IMR-90 (cell line): ENCODE measurements around the gene ZSCAN10. TPM values are rescaled to one million over a fixed set of nuclear protein-coding genes. Genes with fewer than 3 reads are reported as not detected.

Experiments used
- ATAC-seq: fragments of 200-7000 bp; cut with Tn5 transposase; 2 replicates; pipeline ENCODE4 v1.9.1; 2020; ENCODE audit warnings: low read depth, mild to moderate bottlenecking, moderate library complexity
- BruUV-seq: library from RNA; stranded (reverse); fragments of 400-500 nt; replicated peaks from 2 replicates; lab custom pipeline; 2021; lab: Mats Ljungman, UMichigan
- CTCF ChIA-PET: fragments of 300-600 bp; formaldehyde crosslinking; extraction: SDS; loops from one replicate; lab custom pipeline; 2021; ENCODE audit warnings: antibody characterized with exemption; lab: Yijun Ruan, JAX
- POLR2A ChIA-PET: fragments of 300-600 bp; sonication (Branson Sonifier 250); formaldehyde crosslinking; loops from one replicate; lab custom pipeline; 2022; ENCODE audit warnings: antibody characterized with exemption; ENCODE audit not compliant: unreplicated experiment; lab: Charles Lee
- DNase-seq: peaks from one replicate; pipeline ENCODE4 v3.0.0; 2013
- H2AFZ ChIP-seq: replicated peaks from 2 replicates; pipeline ENCODE3; 2013; ENCODE audit warnings: low read length, mild to moderate bottlenecking; ENCODE audit not compliant: poor library complexity
- H2AK5ac ChIP-seq: 2 replicates; pipeline ENCODE4 v1.6.1; 2013; ENCODE audit warnings: low read depth, low read length, inconsistent platforms
- H2AK9ac ChIP-seq: replicated peaks from 2 replicates; pipeline ENCODE3; 2013; ENCODE audit warnings: mild to moderate bottlenecking, low read depth, low read length, moderate library complexity; ENCODE audit not compliant: poor library complexity
- H2BK120ac ChIP-seq: 2 replicates; pipeline ENCODE4 v1.6.1; 2013; ENCODE audit warnings: low read depth, low read length, inconsistent platforms
- H2BK15ac ChIP-seq: 3 replicates; pipeline ENCODE4 v1.6.1; 2013; ENCODE audit warnings: low read depth, low read length, inconsistent platforms
- H2BK20ac ChIP-seq: 2 replicates; pipeline ENCODE4 v1.6.1; 2013; ENCODE audit warnings: low read depth, mild to moderate bottlenecking, inconsistent platforms, low read length, moderate library complexity
- H2BK5ac ChIP-seq: 2 replicates; pipeline ENCODE4 v1.6.1; 2013; ENCODE audit warnings: mild to moderate bottlenecking, low read depth, low read length, inconsistent platforms; ENCODE audit not compliant: poor library complexity, severe bottlenecking
- H3K14ac ChIP-seq: replicated peaks from 2 replicates; pipeline ENCODE4 v1.6.1; 2013; ENCODE audit warnings: low read depth, low read length, inconsistent platforms
- H3K18ac ChIP-seq: 2 replicates; pipeline ENCODE4 v1.6.1; 2013; ENCODE audit warnings: low read depth, low read length, control low read depth
- H3K23ac ChIP-seq: 2 replicates; pipeline ENCODE4 v1.6.1; 2013; ENCODE audit warnings: low read depth, low read length, inconsistent platforms
- H3K27ac ChIP-seq: 2 replicates; pipeline ENCODE4 v1.5.1; 2013; ENCODE audit warnings: mild to moderate bottlenecking, control low read depth, low read length; ENCODE audit not compliant: insufficient read depth
- H3K27me3 ChIP-seq: 2 replicates; pipeline ENCODE4 v1.6.1; 2013; ENCODE audit warnings: low read length; ENCODE audit not compliant: control insufficient read depth, insufficient read depth
- H3K36me3 ChIP-seq: 2 replicates; pipeline ENCODE4 v1.6.1; 2013; ENCODE audit warnings: low read length, mixed read lengths; ENCODE audit not compliant: control insufficient read depth, insufficient read depth
- H3K4ac ChIP-seq: 2 replicates; pipeline ENCODE4 v1.6.1; 2013; ENCODE audit warnings: low read depth, low read length, inconsistent platforms
- H3K4me1 ChIP-seq: 2 replicates; pipeline ENCODE4 v1.6.1; 2013; ENCODE audit warnings: low read length, mixed read lengths; ENCODE audit not compliant: control insufficient read depth, insufficient read depth
- H3K4me2 ChIP-seq: 2 replicates; pipeline ENCODE4 v1.6.1; 2013; ENCODE audit warnings: low read depth, mild to moderate bottlenecking, control low read depth, low read length, moderate library complexity
- H3K4me3 ChIP-seq: 2 replicates; pipeline ENCODE4 v1.5.1; 2013; ENCODE audit warnings: low read depth, mild to moderate bottlenecking, control low read depth, low read length, moderate library complexity; ENCODE audit not compliant: insufficient read depth
- H3K56ac ChIP-seq: 2 replicates; pipeline ENCODE4 v1.6.1; 2013; ENCODE audit warnings: low read length, inconsistent platforms; ENCODE audit not compliant: insufficient read depth; ENCODE audit errors: extremely low read depth
- H3K79me1 ChIP-seq, 2 experiments: 2 replicates each; pipeline ENCODE4 v1.6.1; 2013; ENCODE audit warnings: low read length in 2 of 2, inconsistent platforms in 1 of 2, low read depth in 1 of 2
- H3K9ac ChIP-seq: 2 replicates; pipeline ENCODE4 v1.6.1; 2013; ENCODE audit warnings: low read depth, low read length, control low read depth
- H3K9me1 ChIP-seq: 2 replicates; pipeline ENCODE4 v1.6.1; 2013; ENCODE audit warnings: low read length, inconsistent platforms; ENCODE audit not compliant: insufficient read depth
- H3K9me3 ChIP-seq: 2 replicates; pipeline ENCODE4 v1.6.1; 2013; ENCODE audit warnings: low read length; ENCODE audit not compliant: control insufficient read depth, insufficient read depth
- H4K20me1 ChIP-seq: 2 replicates; pipeline ENCODE4 v1.6.1; 2013; ENCODE audit warnings: low read length, inconsistent platforms; ENCODE audit not compliant: insufficient read depth
- H4K5ac ChIP-seq: 2 replicates; pipeline ENCODE4 v1.6.1; 2013; ENCODE audit warnings: mild to moderate bottlenecking, low read depth, low read length, control low read depth
- H4K8ac ChIP-seq, 2 experiments: 2 replicates each; pipeline ENCODE4 v1.6.1; 2013; ENCODE audit warnings: low read depth in 2 of 2, low read length in 2 of 2, control low read depth in 1 of 2, inconsistent platforms in 1 of 2
- H4K91ac ChIP-seq: 2 replicates; pipeline ENCODE4 v1.6.1; 2013; ENCODE audit warnings: low read depth, low read length, inconsistent platforms; ENCODE audit not compliant: insufficient read depth
- BHLHE40 ChIP-seq: fragments of 150-350 bp; IDR thresholded peaks from 2 replicates; pipeline ENCODE4 v1.6.1; 2016; ENCODE audit warnings: mild to moderate bottlenecking, low read depth, low read length
- CEBPB ChIP-seq: IDR thresholded peaks from 2 replicates; pipeline ENCODE4 v1.6.1; 2012; ENCODE audit warnings: low read depth, low read length, improper control_type of control experiment
- CHD1 ChIP-seq: IDR thresholded peaks from 2 replicates; pipeline ENCODE4 v1.6.1; 2012; ENCODE audit warnings: low read depth, low read length, improper control_type of control experiment
- CTCF ChIP-seq: conservative IDR thresholded peaks from 2 replicates; pipeline ENCODE4 v1.5.1; 2012; ENCODE audit warnings: mild to moderate bottlenecking, low read depth, low read length, improper control_type of control experiment
- FOS ChIP-seq: fragments of 150-350 bp; IDR thresholded peaks from 2 replicates; pipeline ENCODE4 v1.6.1; 2016; ENCODE audit warnings: low read depth, low read length
- MAFK ChIP-seq: IDR thresholded peaks from 2 replicates; pipeline ENCODE4 v1.6.1; 2012; ENCODE audit warnings: low read depth, low read length, improper control_type of control experiment
- MAZ ChIP-seq: IDR thresholded peaks from 2 replicates; pipeline ENCODE4 v1.6.1; 2012; ENCODE audit warnings: low read depth, mild to moderate bottlenecking, low read length, improper control_type of control experiment, moderate library complexity, borderline replicate concordance
- MXI1 ChIP-seq: IDR thresholded peaks from 2 replicates; pipeline ENCODE4 v1.6.1; 2012; ENCODE audit warnings: low read depth, mild to moderate bottlenecking, low read length, moderate library complexity, borderline replicate concordance
- NFE2L2 ChIP-seq: fragments of 150-350 bp; IDR thresholded peaks from 2 replicates; pipeline ENCODE4 v1.6.1; 2016; ENCODE audit warnings: low read depth, mild to moderate bottlenecking, low read length
- POLR2A ChIP-seq: IDR thresholded peaks from 2 replicates; pipeline ENCODE4 v1.6.1; 2012; ENCODE audit warnings: mild to moderate bottlenecking, low read depth, low read length
- RAD21 ChIP-seq: IDR thresholded peaks from 2 replicates; pipeline ENCODE4 v1.6.1; 2012; ENCODE audit warnings: low read length, improper control_type of control experiment
- RCOR1 ChIP-seq: IDR thresholded peaks from 2 replicates; pipeline ENCODE4 v1.6.1; 2012; ENCODE audit warnings: mild to moderate bottlenecking, low read length, improper control_type of control experiment; ENCODE audit not compliant: insufficient replicate concordance
- RFX5 ChIP-seq: IDR thresholded peaks from 2 replicates; pipeline ENCODE4 v1.8.0; 2012; ENCODE audit warnings: low read depth, mild to moderate bottlenecking, low read length, moderate library complexity
- SMC3 ChIP-seq: fragments of 150-350 bp; IDR thresholded peaks from 2 replicates; pipeline ENCODE4 v1.6.1; 2016; ENCODE audit warnings: low read depth, mild to moderate bottlenecking, antibody characterized with exemption, low read length, moderate library complexity
- WGBS, 2 experiments: methylation state at CpG; one replicate each; pipeline versions ENCODE4 v1.1.5 to v1.1.7; 2013; ENCODE audit warnings: missing lambda C conversion rate in 2 of 2; ENCODE audit not compliant: insufficient read length in 1 of 2; ENCODE audit errors: extremely low coverage in 2 of 2; 5-methylcytosine and 5-hydroxymethylcytosine counted together
- dilution Hi-C: fragments of 300-500 bp; cut with HindIII; formaldehyde crosslinking; loops from one replicate; pipeline ENCODE4 v1.14.3; 2018; ENCODE audit warnings: low sequenced_read_pairs; ENCODE audit not compliant: unreplicated experiment
- in situ Hi-C: fragments of 300-500 bp; cut with MboI; formaldehyde crosslinking; loops from 3 replicates; pipeline ENCODE4 v1.14.3; 2019; ENCODE audit warnings: low sequenced_read_pairs, inconsistent platforms, mixed read lengths
- intact Hi-C: fragments of 100-400 bp; cut with micrococcal nuclease; formaldehyde crosslinking; loops from 2 replicates; pipeline ENCODE4 v1.10.0; 2022
- polyA plus RNA-seq, 3 experiments: library from polyadenylated mRNA; depleted of rRNA; stranded (reverse); fragments of >200 nt; gene quantifications; 2 replicates each; pipeline ENCODE4 v1.2.3, GENCODE V29; 2012; ENCODE audit warnings: low replicate concordance in 1 of 3
- total RNA-seq: library from RNA; depleted of rRNA; stranded (reverse); fragments of >200 nt; gene quantifications from 2 replicates; pipeline ENCODE4 v1.2.3, GENCODE V29; 2012
- TF ChIP-seq, protein P1 (sequence below): fragments of 150-350 bp; IDR thresholded peaks from 2 replicates; pipeline ENCODE4 v1.6.1; 2016; ENCODE audit warnings: low read depth, mild to moderate bottlenecking, low read length, moderate library complexity, borderline replicate concordance

ZSCAN10 gene
- total and polyA plus RNA-seq, 2 of the 4 experiments (the other 2 are of a cell fraction) = not detected

- H3K27me3 ChIP-seq = peaks cover 28% of the 10 kb centered on the region
- no TSS peak for BruUV-seq
These were observed 6.6 kb downstream of the ZSCAN10 start for GRCh38 chr16:3092501-3092941.

More at GRCh38 chr16:3092501-3092941, 6.6 kb downstream of the ZSCAN10 start:
- no peak overlapping the region for H2AK9ac ChIP-seq
- no peak overlapping the region for H4K91ac ChIP-seq
- H3K4me1 ChIP-seq = no peaks in the 10 kb centered on the region
- H2AFZ ChIP-seq = no peak overlapping the region
- no peak overlapping the region for H2BK5ac ChIP-seq
- ATAC-seq (no peak), DNase-seq (no peak)
- no peak overlapping the region for H2AK5ac ChIP-seq
- in situ Hi-C loops (no loop called here), dilution Hi-C loops (no loop called here), intact Hi-C loops (no loop called here)
- ChIA-PET CTCF (no interaction called here), POLR2A (no interaction called here)
- no peak overlapping the region for H4K8ac ChIP-seq
- no peaks in the 10 kb centered on the region for H4K20me1 ChIP-seq
- H3K9me3 ChIP-seq = no peaks in the 10 kb centered on the region
- no peak overlapping the region for H2BK20ac ChIP-seq
- no peaks in the 10 kb centered on the region for H3K79me1 ChIP-seq
- no peak overlapping the region for H3K27ac ChIP-seq
- H3K23ac ChIP-seq = no peak overlapping the region
- H3K36me3 ChIP-seq = no peaks in the 10 kb centered on the region
- H4K5ac ChIP-seq = no peak overlapping the region
- no peak overlapping the region for H3K4me2 ChIP-seq
- no peak overlapping the region for H3K18ac ChIP-seq
- TF ChIP-seq MAFK = no peak
- TF ChIP-seq, protein P1, sequence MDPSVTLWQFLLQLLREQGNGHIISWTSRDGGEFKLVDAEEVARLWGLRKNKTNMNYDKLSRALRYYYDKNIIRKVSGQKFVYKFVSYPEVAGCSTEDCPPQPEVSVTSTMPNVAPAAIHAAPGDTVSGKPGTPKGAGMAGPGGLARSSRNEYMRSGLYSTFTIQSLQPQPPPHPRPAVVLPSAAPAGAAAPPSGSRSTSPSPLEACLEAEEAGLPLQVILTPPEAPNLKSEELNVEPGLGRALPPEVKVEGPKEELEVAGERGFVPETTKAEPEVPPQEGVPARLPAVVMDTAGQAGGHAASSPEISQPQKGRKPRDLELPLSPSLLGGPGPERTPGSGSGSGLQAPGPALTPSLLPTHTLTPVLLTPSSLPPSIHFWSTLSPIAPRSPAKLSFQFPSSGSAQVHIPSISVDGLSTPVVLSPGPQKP = no peak
- TF ChIP-seq CHD1 = no peak
- no peak for TF ChIP-seq NFE2L2
- no peak for TF ChIP-seq CEBPB
- no peak for TF ChIP-seq FOS
- no peak for TF ChIP-seq MXI1
- TF ChIP-seq CTCF = no peak
- TF ChIP-seq BHLHE40 = no peak
- TF ChIP-seq RCOR1 = no peak
- no peak for TF ChIP-seq POLR2A
- no peak for TF ChIP-seq RFX5
- no peak for TF ChIP-seq SMC3
- no peak for TF ChIP-seq RAD21
- no peak for TF ChIP-seq MAZ
- no peak overlapping the region for H2BK120ac ChIP-seq
- no peak overlapping the region for H2BK15ac ChIP-seq
- H3K56ac ChIP-seq = no peak overlapping the region
- WGBS, 2 experiments = 42% methylated on average over 9 of the region's 20 CpGs; no CpG with 5 or more reads in 1 of the 2 experiments
- H3K9me1 ChIP-seq = no peaks in the 10 kb centered on the region
- no peak overlapping the region for H3K14ac ChIP-seq
- H3K4me3 ChIP-seq = no peak overlapping the region
- no peak overlapping the region for H3K9ac ChIP-seq
- H3K4ac ChIP-seq = no peak overlapping the region
